ENCODE data around the gene PRAMEF18.
"Not testable (repeated sequence)": the region's sequence is repeated elsewhere in the genome, so short reads cannot be mapped to it uniquely, and the experiment has no call there.

- not testable (repeated sequence) for TF ChIP-seq CTCF (IDR thresholded peaks at IDR 0.05; ENCODE audit: insufficient read depth, low read depth, low read length); EZH2 (IDR thresholded peaks at IDR 0.05; ENCODE audit: insufficient read depth, low read length)
These were observed 6.8 kb downstream of the PRAMEF18 start for GRCh38 chr1:13219203-13219602.
